Breast epithelium (tissue), 3 donors: ENCODE results near the gene GHRH.

Experiments used
- CTCF ChIP-seq, 3 donors: fragments of 450-650 bp; IDR thresholded peaks; one replicate each; pipeline ENCODE4 v1.5.1; 2016 to 2017; ENCODE audit warnings: antibody characterized with exemption in 3 of 3, mild to moderate bottlenecking in 3 of 3, moderate library complexity in 3 of 3
- POLR2AphosphoS5 ChIP-seq, 3 donors: sonication (generic); formaldehyde crosslinking; IDR thresholded peaks; one replicate each; pipeline ENCODE4 v1.6.1; 2017; ENCODE audit warnings: antibody characterized with exemption in 3 of 3

DNA sequence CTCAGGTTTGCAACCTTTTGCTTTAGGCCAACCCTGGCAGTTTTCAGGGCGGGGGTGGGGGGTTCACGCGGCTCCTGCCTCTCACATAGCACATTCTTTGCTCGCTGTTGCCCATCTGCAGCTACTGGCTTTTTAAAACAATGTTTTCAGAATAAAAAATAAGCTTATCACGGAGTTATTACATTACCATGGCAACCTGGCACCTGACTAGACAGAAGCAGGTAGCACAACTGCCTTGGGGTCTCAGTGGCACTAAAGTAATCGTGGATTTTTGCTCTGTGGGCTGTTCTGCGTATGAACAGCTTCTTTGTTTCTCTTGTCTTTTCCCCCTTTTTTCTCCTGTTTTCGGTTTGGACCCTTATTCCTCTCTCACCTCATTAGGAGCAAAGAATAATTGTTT lies 18.8 kb upstream of the GHRH start:
- no peak for TF ChIP-seq CTCF (IDR thresholded peaks at IDR 0.05)
- TF ChIP-seq POLR2AphosphoS5 (IDR thresholded peaks at IDR 0.05) = no peak
